Measurements from ENCODE around the gene EFNA2.

DNA sequence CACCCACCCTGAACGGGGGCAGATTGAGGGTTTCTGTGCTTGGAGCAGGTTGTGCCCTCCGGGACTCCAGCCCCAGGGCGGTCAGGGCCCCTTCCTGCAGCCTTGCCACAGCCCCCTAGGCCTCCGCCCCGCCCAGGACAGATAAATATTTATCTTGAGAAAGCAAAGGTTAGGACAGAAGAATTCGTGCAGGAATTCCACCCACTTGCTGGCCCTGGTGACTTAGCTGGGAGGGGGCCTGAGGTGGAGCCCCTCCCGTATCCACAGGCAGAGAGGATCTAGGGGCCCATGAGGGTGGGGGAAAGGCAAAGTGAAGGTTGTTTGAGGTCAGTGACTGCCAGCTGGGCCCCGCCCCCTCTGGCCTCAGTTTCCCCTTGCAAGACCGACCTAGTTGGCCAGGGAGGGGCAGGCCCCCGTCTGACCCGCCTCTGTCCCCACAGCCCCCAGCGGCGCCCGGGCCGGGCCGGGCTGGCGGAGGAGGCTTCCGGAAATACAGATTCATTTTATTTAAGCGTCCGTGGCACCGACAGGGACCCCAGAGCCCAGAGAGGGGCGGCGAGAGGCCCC is 32.1 kb upstream of the EFNA2 start:
- TF ChIP-seq, protein P1, sequence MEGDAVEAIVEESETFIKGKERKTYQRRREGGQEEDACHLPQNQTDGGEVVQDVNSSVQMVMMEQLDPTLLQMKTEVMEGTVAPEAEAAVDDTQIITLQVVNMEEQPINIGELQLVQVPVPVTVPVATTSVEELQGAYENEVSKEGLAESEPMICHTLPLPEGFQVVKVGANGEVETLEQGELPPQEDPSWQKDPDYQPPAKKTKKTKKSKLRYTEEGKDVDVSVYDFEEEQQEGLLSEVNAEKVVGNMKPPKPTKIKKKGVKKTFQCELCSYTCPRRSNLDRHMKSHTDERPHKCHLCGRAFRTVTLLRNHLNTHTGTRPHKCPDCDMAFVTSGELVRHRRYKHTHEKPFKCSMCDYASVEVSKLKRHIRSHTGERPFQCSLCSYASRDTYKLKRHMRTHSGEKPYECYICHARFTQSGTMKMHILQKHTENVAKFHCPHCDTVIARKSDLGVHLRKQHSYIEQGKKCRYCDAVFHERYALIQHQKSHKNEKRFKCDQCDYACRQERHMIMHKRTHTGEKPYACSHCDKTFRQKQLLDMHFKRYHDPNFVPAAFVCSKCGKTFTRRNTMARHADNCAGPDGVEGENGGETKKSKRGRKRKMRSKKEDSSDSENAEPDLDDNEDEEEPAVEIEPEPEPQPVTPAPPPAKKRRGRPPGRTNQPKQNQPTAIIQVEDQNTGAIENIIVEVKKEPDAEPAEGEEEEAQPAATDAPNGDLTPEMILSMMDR (IDR thresholded peaks at IDR 0.05): no peak
- TF ChIP-seq POLR2A (IDR thresholded peaks at IDR 0.05) (no peak), EP300 (IDR thresholded peaks at IDR 0.05) (no peak)
